NCI-H82 treated with DMSO at 0.1 percent for 48 hours (cell line): ENCODE results near the gene UNC5CL.

Experiments used
- DNase-seq: peaks from one replicate; lab custom pipeline; 2025; ENCODE audit not compliant: unreplicated experiment; lab: John Stamatoyannopoulos, UW

The UNC5CL gene

GRCh38 chr6:40977695-40978094 is 61.3 kb downstream of the UNC5CL start:
- DNase-seq: no peak

- DNase-seq: no peak
Observed at GRCh38 chr6:40977085-40977484, 61.9 kb downstream of the UNC5CL start.
